Naive B cell (primary cell): Measurements from ENCODE around the gene GLIPR1L1. TPM values are rescaled to one million over a fixed set of nuclear protein-coding genes. Genes with fewer than 3 reads are reported as not detected.
A peak's percentile ranks its signal among the peaks of the same experiment; 100 is the strongest.

ENCODE experiments used
- ATAC-seq, 2 donors: fragments of 150-1000 bp; cut with Tn5 transposase; 2 replicates each; pipeline ENCODE4 v1.10.0; 2021; ENCODE audit warnings: low read depth in 2 of 2, mild to moderate bottlenecking in 2 of 2, moderate library complexity in 2 of 2
- DNase-seq: peaks from one replicate; pipeline ENCODE4 v3.0.0; 2022
- H3K27ac Mint-ChIP-seq, 6 donors: one replicate each; pipeline ENCODE4 v1.8.0; 2020 to 2022; ENCODE audit warnings: mild to moderate bottlenecking in 6 of 6, mixed read lengths in 6 of 6, moderate library complexity in 5 of 6, inconsistent platforms in 2 of 6
- H3K27me3 Mint-ChIP-seq, 3 donors: one replicate each; pipeline ENCODE4 v1.8.0; 2021 to 2022; ENCODE audit warnings: mixed read lengths in 3 of 3, mild to moderate bottlenecking in 1 of 3
- H3K36me3 Mint-ChIP-seq, 2 donors: one replicate each; pipeline ENCODE4 v1.8.0; 2020 to 2022; ENCODE audit warnings: mixed read lengths in 2 of 2, inconsistent platforms in 1 of 2, mild to moderate bottlenecking in 1 of 2
- H3K4me1 Mint-ChIP-seq, 3 donors: one replicate each; pipeline ENCODE4 v1.8.0; 2020 to 2022; ENCODE audit warnings: mixed read lengths in 3 of 3, inconsistent platforms in 1 of 3, mild to moderate bottlenecking in 1 of 3, moderate library complexity in 1 of 3
- H3K4me3 Mint-ChIP-seq, 8 donors: one replicate each; pipeline ENCODE4 v1.8.0; 2020 to 2022; ENCODE audit warnings: mild to moderate bottlenecking in 8 of 8, mixed read lengths in 8 of 8, moderate library complexity in 8 of 8, inconsistent platforms in 2 of 8
- H3K9me3 Mint-ChIP-seq, 7 donors: one replicate each; pipeline ENCODE4 v1.8.0; 2020 to 2022; ENCODE audit warnings: mixed read lengths in 7 of 7, mild to moderate bottlenecking in 5 of 7, inconsistent platforms in 2 of 7, moderate library complexity in 1 of 7
- polyA plus RNA-seq, 6 donors: library from polyadenylated mRNA; unstranded; fragments of 300-500 nt; fragmentation: Illumina TruSeq; gene quantifications; one replicate each; pipeline ENCODE4 v1.2.3, GENCODE V29; 2021; ENCODE audit warnings: low read depth in 6 of 6

Gene GLIPR1L1
- polyA plus RNA-seq, 6 donors from 2014 or later, result not detected

GRCh38 chr12:75366629-75367028, 32.2 kb downstream of the GLIPR1L1 start:
- no peaks in the 10 kb centered on the region for H3K36me3 Mint-ChIP-seq
- H3K9me3 Mint-ChIP-seq, result peaks cover 0 to 1% (median 0%) of the 10 kb centered on the region in 7 donors
- ATAC-seq, result no peak
- H3K4me3 Mint-ChIP-seq, result no peak overlapping the region
- peaks cover 0 to 3% (median 1%) of the 10 kb centered on the region in 3 donors for H3K4me1 Mint-ChIP-seq
- peak overlapping the region in 1 of 6 donors; percentile 1 for H3K27ac Mint-ChIP-seq
- DNase-seq, result no peak
- H3K27me3 Mint-ChIP-seq, result no peaks in the 10 kb centered on the region

GRCh38 chr12:75374971-75375370, 40.5 kb downstream of the GLIPR1L1 start:
- ATAC-seq (no peak), DNase-seq (no peak)
- no peaks in the 10 kb centered on the region for H3K36me3 Mint-ChIP-seq
- no peaks in the 10 kb centered on the region for H3K4me1 Mint-ChIP-seq
- peaks cover 0 to 1% (median 0%) of the 10 kb centered on the region in 7 donors for H3K9me3 Mint-ChIP-seq
- peak overlapping the region in 1 of 6 donors; percentile 70 for H3K27ac Mint-ChIP-seq
- H3K27me3 Mint-ChIP-seq, result no peaks in the 10 kb centered on the region
- no peak overlapping the region for H3K4me3 Mint-ChIP-seq

- Mint-ChIP-seq H3K36me3 (no peaks in the 10 kb centered on the region), H3K27me3 (no peaks in the 10 kb centered on the region), H3K27ac (no peak overlapping the region), H3K4me3 (no peak overlapping the region), H3K4me1 (no peaks in the 10 kb centered on the region), H3K9me3 (no peaks in the 10 kb centered on the region)
- ATAC-seq (no peak), DNase-seq (no peak)
Measured at GRCh38 chr12:75378354-75378753, 43.9 kb downstream of the GLIPR1L1 start.

GRCh38 chr12:75389061-75389460, 54.6 kb downstream of the GLIPR1L1 start:
- Mint-ChIP-seq H3K4me3 (peak overlapping the region in 2 of 8 donors; percentile 4 to 20), H3K27me3 (no peaks in the 10 kb centered on the region), H3K27ac (peak overlapping the region in 2 of 6 donors; percentile 62 to 93), H3K36me3 (no peaks in the 10 kb centered on the region), H3K4me1 (peaks cover 30 to 32% (median 32%) of the 10 kb centered on the region in 3 donors), H3K9me3 (peaks cover 0 to 3% (median 0%) of the 10 kb centered on the region in 7 donors)
- DNase-seq (no peak), ATAC-seq (no peak)

GRCh38 chr12:75389706-75390105, 55.2 kb downstream of the GLIPR1L1 start:
- H3K4me1 Mint-ChIP-seq, result peaks cover 30 to 32% (median 32%) of the 10 kb centered on the region in 3 donors
- H3K27ac Mint-ChIP-seq, result peak overlapping the region in 4 of 6 donors; percentile 62 to 98 (median 85)
- no peaks in the 10 kb centered on the region for H3K27me3 Mint-ChIP-seq
- no peaks in the 10 kb centered on the region for H3K36me3 Mint-ChIP-seq
- ATAC-seq (no peak), DNase-seq (no peak)
- peak overlapping the region in 5 of 8 donors; percentile 37 to 98 (median 93) for H3K4me3 Mint-ChIP-seq
- peaks cover 0 to 3% (median 0%) of the 10 kb centered on the region in 7 donors for H3K9me3 Mint-ChIP-seq

GRCh38 chr12:75390156-75390898, 55.9 kb downstream of the GLIPR1L1 start:
- DNase-seq (no peak), ATAC-seq (no peak)
- Mint-ChIP-seq H3K27ac (peak overlapping the region; percentile 61 to 98 (median 94)), H3K9me3 (peaks cover 0 to 3% (median 0%) of the 10 kb centered on the region in 7 donors), H3K27me3 (no peaks in the 10 kb centered on the region), H3K4me1 (peaks cover 30 to 32% (median 32%) of the 10 kb centered on the region in 3 donors), H3K4me3 (peak overlapping the region; percentile 90 to 98 (median 95)), H3K36me3 (no peaks in the 10 kb centered on the region)

GRCh38 chr12:75390899-75391538, 56.5 kb downstream of the GLIPR1L1 start, which contains the start of gene GLIPR1L2:
Gene GLIPR1L2 (plus strand): TSS chr12:75391089. CDS start chr12:75391117, 28 bp downstream.
- H3K27me3 Mint-ChIP-seq, result no peaks in the 10 kb centered on the region
- peaks cover 30 to 32% (median 32%) of the 10 kb centered on the region in 3 donors for H3K4me1 Mint-ChIP-seq
- H3K9me3 Mint-ChIP-seq, result no peaks in the 10 kb centered on the region
- peak within 1 kb of the TSS; percentile 93 to 99 (median 96) for H3K27ac Mint-ChIP-seq
- peak; percentile 94 to 95 for ATAC-seq
- H3K4me3 Mint-ChIP-seq, result peak within 1 kb of the TSS; percentile 90 to 98 (median 95)
- H3K36me3 Mint-ChIP-seq, result no peaks in the 10 kb centered on the region
- peak; percentile 85 for DNase-seq

- Mint-ChIP-seq H3K9me3 (no peaks in the 10 kb centered on the region), H3K27me3 (peaks cover 0 to 6% (median 5%) of the 10 kb centered on the region in 3 donors), H3K4me3 (no peak overlapping the region), H3K36me3 (peaks cover 0 to 4% of the 10 kb centered on the region in 2 donors), H3K27ac (no peak overlapping the region), H3K4me1 (no peaks in the 10 kb centered on the region)
- ATAC-seq (no peak), DNase-seq (no peak)
Measured at GRCh38 chr12:75404231-75404630, 69.8 kb downstream of the GLIPR1L1 start.

GRCh38 chr12:75407683-75408082, 73.2 kb downstream of the GLIPR1L1 start:
- peaks cover 0 to 6% (median 0%) of the 10 kb centered on the region in 3 donors for H3K27me3 Mint-ChIP-seq
- no peak overlapping the region for H3K27ac Mint-ChIP-seq
- H3K4me3 Mint-ChIP-seq, result no peak overlapping the region
- peaks cover 4 to 7% (median 6%) of the 10 kb centered on the region in 3 donors for H3K4me1 Mint-ChIP-seq
- peaks cover 0 to 4% of the 10 kb centered on the region in 2 donors for H3K36me3 Mint-ChIP-seq
- H3K9me3 Mint-ChIP-seq, result no peaks in the 10 kb centered on the region
- DNase-seq (no peak), ATAC-seq (no peak)

GRCh38 chr12:75409830-75410229, 75.4 kb downstream of the GLIPR1L1 start:
- Mint-ChIP-seq H3K4me3 (no peak overlapping the region), H3K9me3 (no peaks in the 10 kb centered on the region), H3K36me3 (peaks cover 0 to 4% of the 10 kb centered on the region in 2 donors), H3K4me1 (peaks cover 4 to 7% (median 6%) of the 10 kb centered on the region in 3 donors), H3K27me3 (no peaks in the 10 kb centered on the region), H3K27ac (no peak overlapping the region)
- no peak for ATAC-seq
- no peak for DNase-seq

GRCh38 chr12:75414671-75415070, 80.2 kb downstream of the GLIPR1L1 start:
- Mint-ChIP-seq H3K9me3 (peaks cover 0 to 4% (median 0%) of the 10 kb centered on the region in 7 donors), H3K27ac (no peak overlapping the region), H3K36me3 (peaks cover 0 to 6% of the 10 kb centered on the region in 2 donors), H3K4me1 (peaks cover 4 to 7% (median 6%) of the 10 kb centered on the region in 3 donors), H3K4me3 (no peak overlapping the region), H3K27me3 (no peaks in the 10 kb centered on the region)
- DNase-seq, result no peak
- no peak for ATAC-seq

- H3K9me3 Mint-ChIP-seq, result peaks cover 0 to 8% (median 4%) of the 10 kb centered on the region in 7 donors
- no peak overlapping the region for H3K27ac Mint-ChIP-seq
- H3K27me3 Mint-ChIP-seq, result peaks cover 3 to 9% (median 5%) of the 10 kb centered on the region in 3 donors
- DNase-seq (no peak), ATAC-seq (no peak)
- H3K4me3 Mint-ChIP-seq, result no peak overlapping the region
- H3K36me3 Mint-ChIP-seq, result peaks cover 5 to 6% of the 10 kb centered on the region in 2 donors
- no peaks in the 10 kb centered on the region for H3K4me1 Mint-ChIP-seq
Measured at GRCh38 chr12:75419841-75420240, 85.4 kb downstream of the GLIPR1L1 start.
